Retinal pigment epithelial cell (primary cell): ENCODE data around the gene CYFIP2.
A peak's percentile ranks its signal among the peaks of the same experiment; 100 is the strongest.

Experiments
- DNase-seq: peaks from one replicate; pipeline ENCODE4 v3.0.0-alpha.2; 2010; ENCODE audit warnings: low read depth
- H3K4me3 ChIP-seq: 2 replicates; pipeline ENCODE4 v1.5.1; 2011; ENCODE audit warnings: mild to moderate bottlenecking, low read length, control low read depth, moderate library complexity
- CTCF ChIP-seq: conservative IDR thresholded peaks from 2 replicates; pipeline ENCODE4 v1.5.1; 2011; ENCODE audit warnings: low read depth, low read length, control low read depth, inconsistent platforms

CYFIP2 gene

GRCh38 chr5:157288405-157289163, 22.7 kb downstream of the CYFIP2 start:
- no peak for DNase-seq
- no peak overlapping the region for H3K4me3 ChIP-seq
- TF ChIP-seq CTCF = no peak

GRCh38 chr5:157289164-157289819, 23.4 kb downstream of the CYFIP2 start:
- TF ChIP-seq CTCF = no peak
- no peak for DNase-seq
- no peak overlapping the region for H3K4me3 ChIP-seq

- DNase-seq = peak; percentile 58
- TF ChIP-seq CTCF = no peak
- H3K4me3 ChIP-seq = no peak overlapping the region
Measured at GRCh38 chr5:157290156-157290980, 24.4 kb downstream of the CYFIP2 start.

- TF ChIP-seq CTCF = no peak
- peak; percentile 78 for DNase-seq
Measured at GRCh38 chr5:157290981-157291711, 25.2 kb downstream of the CYFIP2 start.

GRCh38 chr5:157292599-157292998, 26.7 kb downstream of the CYFIP2 start:
- no peak for DNase-seq
- no peak overlapping the region for H3K4me3 ChIP-seq
- no peak for TF ChIP-seq CTCF

More at GRCh38 chr5:157290981-157291711, 25.2 kb downstream of the CYFIP2 start:
- H3K4me3 ChIP-seq = no peak overlapping the region

GRCh38 chr5:157294407-157295091, 28.6 kb downstream of the CYFIP2 start:
- no peak overlapping the region for H3K4me3 ChIP-seq
- no peak for DNase-seq
- no peak for TF ChIP-seq CTCF
